Lung (tissue), 12 donors: ENCODE data around the gene FILIP1L. TPM values are rescaled to one million over a fixed set of nuclear protein-coding genes. Genes with fewer than 3 reads are reported as not detected.

Experiments
- ATAC-seq: fragments of 200-7000 bp; cut with Tn5 transposase; one replicate; pipeline ENCODE4 v1.9.1; 2020; ENCODE audit warnings: moderate number of reproducible peaks; ENCODE audit not compliant: insufficient read depth, low FRiP score
- DNase-seq, 3 donors: peaks; one replicate each; pipeline ENCODE4 v3.0.0-alpha.2; 2013 to 2017
- H3K27ac ChIP-seq, 2 donors: one replicate each; pipeline ENCODE4 v1.5.1; 2013; ENCODE audit warnings: mild to moderate bottlenecking in 2 of 2, moderate library complexity in 2 of 2, control low read depth in 1 of 2, inconsistent platforms in 1 of 2, low read depth in 1 of 2, low read length in 1 of 2
- H3K27me3 ChIP-seq, 3 donors: one replicate each; pipeline ENCODE4 v1.5.1; 2013; ENCODE audit warnings: low read length in 2 of 3; ENCODE audit not compliant: control insufficient read depth in 3 of 3, insufficient read depth in 3 of 3
- H3K36me3 ChIP-seq, 4 donors: one replicate each; pipeline ENCODE4 v1.5.1; 2013; ENCODE audit warnings: low read length in 4 of 4, mild to moderate bottlenecking in 1 of 4, moderate library complexity in 1 of 4; ENCODE audit not compliant: control insufficient read depth in 4 of 4, insufficient read depth in 4 of 4
- H3K4me1 ChIP-seq, 5 donors: one replicate each; pipeline ENCODE4 v1.5.1; 2013; ENCODE audit warnings: low read length in 5 of 5, mild to moderate bottlenecking in 2 of 5, moderate library complexity in 1 of 5; ENCODE audit not compliant: control insufficient read depth in 5 of 5, insufficient read depth in 5 of 5
- H3K4me3 ChIP-seq: one replicate; pipeline ENCODE4 v1.5.1; 2013; ENCODE audit warnings: mild to moderate bottlenecking, control low read depth, moderate library complexity
- H3K9ac ChIP-seq, 2 donors: one replicate each; pipeline ENCODE4 v1.5.1; 2013; ENCODE audit warnings: low read length in 2 of 2, control low read depth in 1 of 2; ENCODE audit not compliant: insufficient read depth in 1 of 2
- H3K9me3 ChIP-seq, 4 donors: one replicate each; pipeline ENCODE4 v1.5.1; 2013; ENCODE audit warnings: low read length in 3 of 4, mild to moderate bottlenecking in 1 of 4, moderate library complexity in 1 of 4; ENCODE audit not compliant: control insufficient read depth in 4 of 4, insufficient read depth in 3 of 4
- CTCF ChIP-seq: IDR thresholded peaks from 2 replicates; pipeline ENCODE4 v1.5.1; 2012; ENCODE audit warnings: mild to moderate bottlenecking; ENCODE audit errors: control extremely low read depth, extremely low read depth
- WGBS, 2 donors: extraction: QIAGEN DNeasy Blood & Tissue Kit; methylation state at CpG; one replicate each; pipeline ENCODE4 v1.1.7; 2013; 5-methylcytosine and 5-hydroxymethylcytosine counted together
- polyA plus RNA-seq, 2 donors: library from polyadenylated mRNA; stranded (reverse); fragments of 200-250 nt; gene quantifications; one replicate each; pipeline ENCODE4 v1.2.1, GENCODE V29; 2013
- total RNA-seq, 2 donors: library from RNA; depleted of rRNA in 1 of 2; stranded (reverse); fragments of >200 nt in 1 of 2; gene quantifications; one replicate each; pipeline ENCODE4 v1.2.1, GENCODE V29; 2014 to 2021
- donor health status: control.
- donor health status: control.
- donor health status: Bipolar disorder and iron deficiency.
- donor health status: healthy.
- donor health status: DM: yes; HTN: yes; CAD: no.

Gene FILIP1L
- total and polyA plus RNA-seq, 4 donors: 8.3 to 27.8 (median 22.5) TPM

- no peak overlapping the region for H3K4me3 ChIP-seq
- ATAC-seq (peak; percentile 69), DNase-seq (no peak)
- H3K9ac ChIP-seq: no peak overlapping the region
- H3K27me3 ChIP-seq: no peaks in the 10 kb centered on the region
- H3K36me3 ChIP-seq: no peaks in the 10 kb centered on the region
- H3K9me3 ChIP-seq: no peaks in the 10 kb centered on the region
- no peak overlapping the region for H3K27ac ChIP-seq
- 61 to 85% methylated on average over 4 of the region's 4 CpGs for WGBS, 2 donors
- TF ChIP-seq CTCF: no peak
- peaks cover 0 to 13% (median 1%) of the 10 kb centered on the region in 5 donors for H3K4me1 ChIP-seq
Observed at GRCh38 chr3:99954914-99955644, 159.2 kb downstream of the FILIP1L start.

- Histone ChIP-seq H3K27me3 (no peaks in the 10 kb centered on the region), H3K27ac (no peak overlapping the region), H3K36me3 (no peaks in the 10 kb centered on the region), H3K9me3 (no peaks in the 10 kb centered on the region), H3K9ac (no peak overlapping the region), H3K4me3 (no peak overlapping the region), H3K4me1 (peaks cover 0 to 13% (median 2%) of the 10 kb centered on the region in 5 donors)
- ATAC-seq (no peak), DNase-seq (no peak)
- no peak for TF ChIP-seq CTCF
Observed at GRCh38 chr3:99953596-99953995, 160.7 kb downstream of the FILIP1L start.

GRCh38 chr3:99952306-99952705 is 162.0 kb downstream of the FILIP1L start:
- TF ChIP-seq CTCF: no peak
- Histone ChIP-seq H3K36me3 (no peaks in the 10 kb centered on the region), H3K9me3 (no peaks in the 10 kb centered on the region), H3K27ac (no peak overlapping the region), H3K9ac (no peak overlapping the region), H3K27me3 (no peaks in the 10 kb centered on the region), H3K4me3 (no peak overlapping the region), H3K4me1 (peaks cover 0 to 8% (median 1%) of the 10 kb centered on the region in 5 donors)
- DNase-seq: no peak
- WGBS, 2 donors: 96 to 98% methylated on average over 1 of the region's 1 CpG
- no peak for ATAC-seq

GRCh38 chr3:99951701-99952100 is 162.6 kb downstream of the FILIP1L start:
- H3K9ac ChIP-seq: no peak overlapping the region
- no peaks in the 10 kb centered on the region for H3K27me3 ChIP-seq
- no peak for TF ChIP-seq CTCF
- no peak overlapping the region for H3K4me3 ChIP-seq
- H3K27ac ChIP-seq: no peak overlapping the region
- DNase-seq: no peak
- H3K36me3 ChIP-seq: no peaks in the 10 kb centered on the region
- no peak for ATAC-seq
- no peaks in the 10 kb centered on the region for H3K9me3 ChIP-seq
- peaks cover 0 to 5% (median 1%) of the 10 kb centered on the region in 5 donors for H3K4me1 ChIP-seq
